SK-N-DZ (cell line): ENCODE results near the gene NSL1.
"Not testable (repeated sequence)": the region's sequence is repeated elsewhere in the genome, so short reads cannot be mapped to it uniquely, and the experiment has no call there.

Experiments
- DNase-seq: peaks from one replicate; pipeline ENCODE4 v3.0.0-alpha.2; 2015; ENCODE audit warnings: low spot score

The NSL1 gene

DNA sequence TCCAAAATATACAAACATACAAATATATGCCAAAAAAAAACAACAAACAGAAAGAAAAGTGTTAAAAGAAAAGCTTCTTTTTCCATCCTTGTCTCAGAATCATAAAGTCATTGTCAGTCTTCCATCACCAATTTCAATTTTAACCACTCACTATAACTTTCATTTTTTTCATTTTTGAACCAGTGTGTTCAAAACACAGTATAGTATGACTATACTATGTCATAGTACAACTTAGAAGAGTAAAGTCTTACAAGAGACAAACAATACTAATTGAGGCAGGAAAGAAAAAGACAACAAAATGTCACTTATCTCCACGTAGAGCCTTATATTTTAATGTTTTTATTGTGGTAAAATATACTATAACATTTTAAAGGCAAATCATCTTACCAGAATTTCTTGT, 7.6 kb downstream of the NSL1 start:
- DNase-seq: no peak

DNA sequence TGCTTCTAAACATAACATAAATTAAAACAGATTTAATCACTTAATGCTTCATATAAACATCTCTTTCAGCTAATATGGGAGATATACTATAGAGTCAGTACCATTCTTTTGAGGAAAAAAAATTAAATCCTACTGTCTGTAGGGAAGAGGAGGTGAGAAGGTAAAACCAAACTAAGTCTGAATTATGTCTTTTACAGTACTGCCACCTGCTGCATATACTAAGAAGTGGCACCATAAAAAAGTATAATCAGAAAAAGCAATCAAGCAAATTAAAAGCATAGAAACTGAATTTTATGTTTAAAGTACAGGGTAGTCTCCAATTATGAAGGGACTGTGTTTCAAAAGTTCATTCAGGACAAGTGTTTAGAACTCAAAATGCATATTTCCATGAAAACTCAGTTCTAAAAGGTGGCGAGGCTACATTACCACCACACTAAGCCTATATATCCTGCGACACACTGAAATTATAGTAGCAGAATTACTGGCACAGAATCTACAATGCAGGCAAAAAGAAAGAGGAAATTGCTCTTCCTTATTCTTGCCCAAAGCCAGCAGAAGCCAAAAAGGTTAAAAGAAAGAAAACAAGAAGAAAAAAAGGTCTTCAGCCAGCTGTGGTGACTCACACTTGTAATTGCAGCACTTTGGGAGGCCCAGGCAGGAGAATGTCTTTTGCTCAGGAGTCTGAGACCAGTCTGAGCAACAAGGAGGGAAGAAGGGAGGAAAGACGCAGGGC, 9.0 kb downstream of the NSL1 start:
- no peak for DNase-seq

DNA sequence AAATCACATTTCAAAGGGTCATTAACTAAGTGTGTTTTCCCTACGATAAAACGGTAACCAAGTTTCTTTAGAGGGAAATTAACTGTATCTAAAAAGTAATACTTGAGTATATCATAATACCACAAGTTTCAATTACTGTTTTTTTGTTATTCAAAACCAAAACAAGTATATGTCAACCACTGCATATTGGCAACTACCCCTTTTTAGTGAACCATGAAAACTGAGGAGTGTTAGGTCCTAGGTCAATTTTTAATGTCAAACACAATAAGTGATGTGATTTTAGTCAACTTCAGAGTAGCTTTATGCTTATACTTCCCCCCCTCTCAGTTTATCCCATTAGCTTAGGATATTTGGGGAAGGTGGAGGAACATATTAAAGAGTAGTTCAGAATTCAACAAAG, 10.4 kb downstream of the NSL1 start:
- DNase-seq: no peak

DNA sequence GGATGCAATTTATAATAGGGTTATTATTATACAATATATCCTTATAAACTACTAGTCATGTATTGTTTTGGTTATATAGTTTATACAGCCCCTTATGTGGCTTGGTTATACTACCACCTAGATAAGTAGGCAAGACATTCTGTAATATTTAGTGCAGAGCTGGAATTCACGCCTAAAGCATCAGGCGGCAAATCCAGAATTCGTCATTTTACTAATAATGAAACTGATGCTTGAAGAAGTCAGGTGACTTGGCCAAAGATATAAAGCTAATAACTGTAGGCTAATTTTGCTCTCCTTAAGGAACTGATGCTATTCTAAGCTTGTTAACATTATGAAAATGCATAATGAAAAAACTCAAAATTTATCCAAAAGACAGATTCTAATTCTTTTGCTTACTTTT, 10.8 kb downstream of the NSL1 start:
- DNase-seq: no peak

DNA sequence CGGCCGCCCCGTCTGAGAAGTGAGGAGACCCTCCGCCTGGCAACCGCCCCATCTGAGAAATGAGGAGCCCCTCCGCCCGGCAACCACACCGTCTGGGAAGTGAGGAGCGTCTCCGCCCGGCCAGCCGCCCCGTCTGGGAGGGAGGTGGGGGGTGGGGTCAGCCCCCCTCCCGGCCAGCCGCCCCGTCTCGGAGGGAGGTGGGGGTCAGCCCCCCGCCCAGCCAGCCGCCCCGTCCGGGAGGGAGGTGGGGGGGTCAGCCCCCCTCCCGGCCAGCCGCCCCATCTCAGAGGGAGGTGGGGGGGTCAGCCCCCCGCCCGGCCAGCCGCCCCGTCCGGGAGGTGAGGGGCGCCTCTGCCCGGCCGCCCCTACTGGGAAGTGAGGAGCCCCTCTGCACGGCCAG, 12.5 kb downstream of the NSL1 start:
- DNase-seq: not testable (repeated sequence)

DNA sequence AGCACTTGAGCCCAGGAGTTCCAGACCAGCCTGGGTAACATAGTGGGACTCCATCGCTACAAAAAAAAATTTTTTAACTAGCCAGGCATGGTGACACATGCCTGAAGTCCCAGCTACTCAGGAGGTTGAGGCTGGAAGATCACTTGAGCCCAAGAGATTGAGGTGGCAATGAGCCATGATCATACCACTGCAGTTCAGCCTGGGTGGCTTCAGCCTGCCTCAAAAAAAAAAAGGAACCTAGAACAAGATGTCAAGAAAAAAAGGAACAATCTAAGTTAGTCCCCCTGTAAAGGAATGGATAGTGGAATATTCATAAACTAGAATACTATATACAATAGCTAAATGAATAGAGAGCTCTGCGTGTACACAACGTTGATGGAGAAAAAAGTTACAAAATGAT, 14.4 kb downstream of the NSL1 start:
- DNase-seq: no peak

DNA sequence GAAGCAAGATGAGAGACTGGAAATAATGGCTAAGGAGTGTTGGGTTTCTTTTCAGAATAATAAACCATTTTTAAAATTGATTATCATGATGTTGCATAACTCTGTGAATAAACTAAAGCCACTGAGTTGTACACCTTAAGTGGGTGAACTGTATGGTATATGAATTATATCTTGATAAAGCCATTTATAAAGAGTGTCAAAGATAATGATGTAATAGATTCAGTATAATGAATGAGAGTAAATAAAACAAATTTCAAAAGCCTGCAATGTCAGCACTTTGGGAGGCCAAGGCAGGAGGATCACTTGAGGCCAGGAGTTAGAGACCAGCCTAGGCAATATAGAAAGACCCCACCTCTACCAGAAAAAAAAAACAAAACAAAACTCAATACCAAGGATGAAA, 16.3 kb downstream of the NSL1 start:
- DNase-seq: no peak

DNA sequence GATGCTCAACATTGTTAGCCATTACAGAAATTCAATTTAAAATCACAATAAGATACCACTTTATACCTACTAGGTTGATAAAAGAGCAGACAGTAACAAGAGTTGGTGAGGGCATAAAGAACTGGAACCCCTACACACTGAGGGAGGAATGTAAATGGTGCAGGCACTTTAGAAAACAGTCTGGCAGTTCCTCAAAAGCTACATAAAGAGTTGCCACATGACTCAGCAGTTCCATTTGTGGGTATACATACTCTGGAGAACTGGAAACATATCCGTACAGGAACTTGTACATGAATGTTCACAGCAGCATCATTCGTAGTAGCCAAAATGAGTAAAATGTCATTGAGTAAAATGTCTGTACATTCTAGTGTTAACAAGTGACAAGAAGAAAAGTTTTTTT, 17.0 kb downstream of the NSL1 start:
- DNase-seq: no peak

DNA sequence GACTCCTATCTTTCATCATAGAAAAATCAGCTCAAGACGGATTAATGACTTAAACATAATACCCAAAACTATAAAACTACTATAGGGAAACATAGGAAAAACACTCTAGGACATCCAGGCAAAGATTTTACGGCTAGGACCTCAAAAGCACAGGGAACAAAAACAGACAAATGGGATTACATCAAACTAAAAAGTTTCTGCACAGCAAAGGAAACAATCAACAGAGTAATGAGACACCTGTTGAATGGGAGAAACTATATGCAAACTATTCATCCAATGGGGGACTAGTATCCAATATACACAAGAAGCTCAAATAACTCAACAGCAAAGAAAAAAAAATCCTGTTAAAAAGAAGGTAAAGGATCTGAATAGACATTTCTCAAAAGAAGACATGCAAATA, 18.6 kb downstream of the NSL1 start:
- DNase-seq: no peak

DNA sequence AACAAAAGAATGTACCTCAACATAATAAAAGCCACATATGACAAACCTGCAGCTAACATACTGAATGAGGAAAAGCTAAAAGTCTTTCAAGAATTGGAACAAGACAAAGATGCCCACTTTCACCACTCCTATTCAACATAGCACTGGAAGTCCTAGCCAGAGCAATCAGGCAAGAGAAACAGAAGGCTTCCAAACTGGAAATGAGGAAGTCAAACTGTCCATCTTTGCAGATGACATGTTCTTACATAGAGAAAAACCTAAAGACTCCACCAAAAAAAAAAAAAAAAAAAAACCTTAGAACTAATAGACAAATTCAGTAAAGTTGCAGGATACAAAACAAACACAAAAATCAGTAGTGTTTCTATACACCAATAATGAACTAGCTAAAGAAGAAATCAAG, 20.2 kb downstream of the NSL1 start:
- no peak for DNase-seq

DNA sequence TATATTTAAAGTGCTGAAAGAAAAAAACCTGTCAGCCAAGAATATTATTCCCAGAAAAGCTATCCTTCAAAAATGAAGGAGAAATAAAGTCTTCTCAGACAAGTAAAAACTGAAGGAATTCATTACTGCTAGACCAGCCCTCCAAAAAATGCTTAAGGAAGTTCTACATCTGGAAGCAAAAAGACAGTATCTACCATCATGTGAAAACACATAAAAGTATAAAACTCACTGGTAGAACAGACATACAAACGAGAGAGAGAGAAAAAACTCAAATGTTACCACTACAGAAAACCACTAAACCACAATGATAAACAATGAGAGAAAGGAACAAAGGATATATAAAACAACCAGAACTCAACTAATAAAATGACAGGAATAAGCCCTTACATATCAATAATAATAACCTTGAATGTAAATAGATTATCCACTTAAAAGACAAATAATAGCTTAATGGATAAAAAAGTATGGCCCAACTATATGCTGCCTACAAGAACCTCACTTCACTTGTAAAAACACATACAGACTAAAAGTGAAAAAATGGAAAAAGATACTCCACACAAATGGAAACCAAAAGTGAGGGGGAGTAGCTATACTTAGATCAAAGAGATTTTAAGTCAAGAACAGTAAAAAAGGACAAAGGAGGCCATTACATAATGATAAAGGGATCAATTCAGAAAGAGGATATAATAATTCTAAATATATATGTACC, 22.0 kb downstream of the NSL1 start:
- no peak for DNase-seq

DNA sequence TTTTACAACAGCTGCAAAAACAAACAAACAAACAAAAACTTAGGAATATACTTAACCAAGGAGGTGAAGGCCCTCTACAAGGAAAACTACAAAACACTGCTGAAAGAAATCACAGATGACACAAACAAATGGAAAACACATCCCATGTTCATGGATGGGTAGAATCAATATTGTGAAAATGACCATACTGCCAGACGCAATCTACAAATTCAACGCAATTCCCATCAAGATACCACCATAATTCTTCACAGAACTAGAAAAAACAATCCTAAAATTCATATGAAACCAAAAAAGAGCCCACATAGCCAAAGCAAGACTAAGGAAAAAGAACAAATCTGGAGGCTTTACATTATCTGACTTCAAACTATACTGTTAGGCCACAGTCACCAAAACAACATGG, 24.8 kb downstream of the NSL1 start:
- not testable (repeated sequence) for DNase-seq

DNA sequence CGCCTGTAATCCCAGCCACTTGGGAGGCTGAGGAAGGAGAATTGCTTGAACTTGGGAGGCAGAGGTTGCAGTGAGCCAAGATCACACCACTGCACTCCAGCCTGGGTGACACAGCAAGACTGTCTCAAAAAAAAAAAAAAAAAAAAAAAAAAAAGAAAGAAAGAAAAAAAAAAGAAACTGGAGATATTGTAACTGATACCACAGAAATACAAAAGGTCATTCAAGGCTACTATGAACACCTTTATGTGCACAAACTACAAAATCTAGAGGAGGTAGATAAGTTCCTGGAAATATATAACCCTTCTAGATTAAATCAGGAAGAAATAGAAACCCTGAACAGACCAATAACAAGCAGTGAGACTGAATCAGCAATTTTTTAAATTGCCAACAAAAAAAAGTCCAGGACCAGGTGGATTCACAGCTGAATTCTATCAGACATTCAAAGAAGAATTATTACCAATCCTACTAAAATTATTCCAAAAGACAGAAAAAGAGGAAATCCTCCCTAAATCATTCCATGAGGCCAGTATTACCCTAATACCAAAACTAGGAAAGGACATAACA, 26.8 kb downstream of the NSL1 start:
- DNase-seq: not testable (repeated sequence)

DNA sequence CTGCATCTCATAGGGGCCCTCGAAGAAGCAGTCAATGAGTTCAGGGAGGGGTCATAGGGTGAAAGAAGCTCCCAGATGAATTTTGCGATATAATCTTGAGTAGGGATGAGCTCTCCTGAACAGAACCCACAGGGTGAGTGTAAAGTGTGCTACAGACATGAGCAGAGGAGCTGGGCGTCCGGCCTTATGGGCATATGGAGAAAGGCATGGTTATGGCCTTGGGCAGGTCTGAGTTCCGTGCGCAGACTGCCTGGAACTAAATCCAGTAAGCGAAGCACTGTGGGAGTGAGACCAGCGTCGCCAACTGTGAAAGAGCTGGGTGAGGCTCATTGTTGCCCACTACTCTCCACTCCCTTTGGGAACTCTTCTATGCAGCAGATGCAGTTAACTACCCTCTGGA, 28.7 kb downstream of the NSL1 start:
- no peak for DNase-seq

DNA sequence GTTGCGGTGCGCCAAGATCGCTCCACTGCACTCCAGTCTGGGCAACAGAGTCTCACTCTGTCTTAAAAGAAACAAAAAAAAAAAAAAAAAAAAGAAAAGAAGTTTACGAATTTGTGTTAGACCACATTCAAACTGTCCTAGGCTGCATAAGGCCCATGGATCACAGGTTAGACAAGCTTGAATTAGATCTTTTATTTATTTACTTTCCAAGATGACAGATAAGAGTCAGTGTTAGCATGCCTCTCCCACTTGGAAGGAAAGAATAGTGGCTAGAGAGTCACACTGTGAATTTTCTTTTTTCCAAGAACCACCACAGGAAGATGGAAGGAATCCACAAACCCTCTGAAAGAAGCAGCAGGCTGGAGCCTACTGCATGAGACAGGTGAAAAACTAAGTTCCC, 29.3 kb downstream of the NSL1 start:
- DNase-seq: no peak

DNA sequence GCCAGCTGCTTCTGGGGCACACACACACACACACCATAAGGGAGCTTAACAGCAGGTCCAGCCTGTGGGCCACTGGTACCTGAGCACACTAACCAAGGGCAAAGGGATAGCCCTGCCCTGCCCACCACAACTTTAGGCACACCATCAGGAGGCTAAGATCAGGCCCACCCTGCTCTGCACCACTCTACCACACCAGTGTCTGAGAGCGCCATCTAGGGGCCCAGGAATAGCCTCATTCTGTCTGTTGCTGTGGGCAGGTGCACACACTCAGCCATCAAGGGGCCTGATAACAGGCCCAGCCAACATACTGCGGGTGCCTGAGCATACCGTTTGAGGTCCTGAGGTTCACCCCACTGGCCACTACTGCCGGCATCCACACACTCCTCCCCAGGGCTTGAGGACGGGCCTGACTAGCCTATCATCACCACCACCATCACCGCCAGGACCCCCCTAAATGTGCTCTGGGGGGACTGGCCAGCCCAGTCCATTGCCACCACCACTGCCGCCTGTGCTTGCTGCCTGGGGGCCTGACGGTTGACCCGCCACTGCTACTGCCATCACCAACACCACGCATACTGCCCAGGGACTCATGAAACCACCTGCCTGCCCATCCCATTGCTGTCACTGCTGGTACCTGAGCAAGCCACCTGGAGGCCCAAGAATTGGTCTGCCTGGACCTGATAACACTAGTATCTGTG, 31.3 kb downstream of the NSL1 start:
- peak; percentile 2 for DNase-seq

DNA sequence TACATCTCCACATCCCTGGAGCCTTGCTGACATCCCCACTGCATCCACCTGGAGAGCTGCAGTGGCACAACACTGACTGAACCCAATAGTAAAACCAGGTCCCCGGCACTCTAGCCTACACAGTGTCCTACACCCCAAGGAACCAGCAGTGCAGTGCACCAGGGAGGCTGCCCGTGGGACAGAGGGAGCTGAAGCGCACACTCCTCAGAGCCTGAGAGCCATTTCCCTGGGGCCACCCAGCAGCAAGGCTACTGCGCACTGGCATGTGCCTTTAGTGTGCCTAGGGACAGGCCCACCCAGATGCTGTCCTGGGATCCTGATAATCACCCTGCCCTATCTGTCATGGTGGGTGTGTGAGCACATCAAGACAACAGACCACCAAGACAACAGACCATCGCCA, 31.9 kb downstream of the NSL1 start:
- DNase-seq: no peak

DNA sequence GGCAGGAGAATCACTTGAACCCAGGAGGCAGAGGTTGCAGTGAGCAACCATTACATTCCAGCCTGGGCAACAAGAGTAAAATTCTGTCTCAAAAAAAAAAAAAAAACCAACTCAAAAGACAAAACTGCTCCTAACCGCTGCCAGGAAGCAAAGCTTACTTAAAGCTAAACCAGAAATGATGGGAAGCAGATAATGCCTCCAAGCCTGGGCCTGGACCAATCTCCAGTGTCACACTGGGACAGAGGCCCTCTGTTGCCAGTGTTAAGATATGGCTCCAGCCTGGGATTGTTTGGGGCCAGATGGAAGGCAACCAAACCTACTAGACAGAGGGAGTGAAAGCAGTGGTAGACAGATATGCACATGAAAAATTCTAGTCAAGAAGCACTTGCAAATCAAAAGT, 36.9 kb downstream of the NSL1 start:
- peak; percentile 16 for DNase-seq

DNA sequence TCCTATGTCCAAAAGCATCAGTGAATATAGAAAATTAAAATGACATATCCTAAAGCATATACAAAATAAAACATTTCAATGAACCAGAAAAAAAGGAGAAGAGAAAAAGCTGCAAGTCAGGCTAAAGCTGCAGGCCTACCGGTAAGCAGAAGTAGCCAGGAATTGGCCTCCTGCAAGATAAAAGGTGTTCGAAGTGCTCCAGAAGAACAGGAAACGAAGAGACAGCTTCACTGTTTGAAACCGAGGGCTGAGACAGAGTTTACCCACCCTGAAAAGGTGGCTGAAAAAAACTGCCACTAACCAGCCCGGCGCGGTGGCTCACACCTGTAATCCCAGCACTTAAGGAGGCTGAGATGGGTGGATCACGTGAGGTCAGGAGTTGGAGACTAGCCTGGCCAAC, 37.4 kb downstream of the NSL1 start:
- no peak for DNase-seq

DNA sequence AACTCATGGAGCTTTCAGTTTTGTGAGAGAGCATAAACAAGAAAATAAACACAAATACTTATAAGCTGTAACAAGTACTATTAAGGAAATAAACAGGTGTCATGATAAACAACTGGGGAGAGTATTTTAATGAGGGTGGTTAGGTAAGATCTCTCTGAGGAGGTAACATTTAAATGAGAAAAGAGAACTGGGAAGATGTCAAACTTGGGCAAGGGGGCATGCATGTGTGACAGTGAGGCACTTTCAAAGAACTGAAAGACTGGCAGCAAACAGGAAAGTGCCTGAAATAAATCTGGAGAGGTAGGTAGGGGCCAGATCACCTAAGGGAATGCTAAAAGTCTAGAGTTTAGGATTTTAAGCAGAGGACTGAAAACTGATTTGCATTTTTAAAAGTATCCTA, 37.8 kb downstream of the NSL1 start:
- DNase-seq: no peak

DNA sequence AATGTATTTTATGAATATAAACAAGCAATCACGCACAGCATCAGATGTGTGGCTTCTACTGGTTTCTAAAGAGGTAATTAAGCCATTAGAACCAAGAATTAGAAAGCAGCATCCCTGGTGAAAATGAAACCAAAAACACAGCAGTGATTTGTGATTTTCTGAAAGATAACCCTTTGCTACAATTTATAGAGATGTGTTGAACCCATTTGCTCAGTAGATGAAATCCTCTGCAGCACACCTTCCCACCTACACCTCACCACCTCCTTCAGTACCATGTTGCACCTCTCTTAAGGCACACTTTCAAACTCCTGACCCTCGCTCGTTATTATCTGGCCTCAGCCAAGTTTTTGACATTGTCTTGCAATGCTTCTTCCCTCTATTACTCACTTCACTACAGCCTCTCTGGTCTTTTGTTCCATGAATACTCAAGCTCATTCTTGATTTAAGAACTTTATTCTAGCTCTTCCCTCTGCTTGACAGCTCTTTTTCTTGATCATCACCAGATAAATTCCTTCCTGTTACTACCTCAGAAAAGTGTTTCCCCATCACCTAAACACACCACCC, 38.6 kb downstream of the NSL1 start:
- no peak for DNase-seq

DNA sequence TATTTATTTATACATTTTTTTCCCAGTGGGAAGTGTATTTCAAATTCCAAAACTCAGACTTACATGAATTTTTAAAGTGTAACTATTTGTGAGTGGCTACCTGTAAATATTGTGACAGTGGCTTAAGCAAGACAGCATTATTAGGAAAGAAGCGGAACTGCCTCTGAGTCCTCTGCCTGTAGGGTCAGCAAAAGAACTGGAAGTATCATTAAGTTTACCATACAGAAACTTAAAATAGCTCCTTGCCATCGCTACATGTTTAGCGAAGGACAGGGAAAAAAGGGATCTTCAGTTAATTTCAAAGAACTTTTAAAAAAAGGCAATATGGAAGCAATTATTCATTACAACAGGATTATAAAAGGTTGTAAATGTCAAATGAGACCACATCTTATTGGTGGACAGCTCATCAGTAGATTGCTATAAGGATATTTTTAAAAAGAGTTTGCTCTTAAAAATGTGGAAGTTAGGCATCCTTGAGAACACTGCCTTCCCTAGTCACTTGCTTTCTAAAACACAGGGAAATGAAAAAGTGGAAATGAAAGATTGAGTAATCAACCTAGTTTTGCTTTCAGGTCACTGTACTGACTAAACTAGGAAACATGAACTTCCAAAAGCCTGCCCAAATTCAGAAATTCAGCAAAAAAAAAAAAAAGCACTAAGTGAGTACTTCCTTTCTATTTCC, 39.2 kb downstream of the NSL1 start:
- DNase-seq: no peak
